GM18867 (cell line): ENCODE results near the gene DGKG.
A peak's percentile ranks its signal among the peaks of the same experiment; 100 is the strongest.

Source experiments
- ATAC-seq: cut with Tn5 transposase; IDR thresholded peaks from one replicate; pipeline ENCODE4 v1.9.1; 2021; ENCODE audit warnings: mild to moderate bottlenecking, moderate library complexity; ENCODE audit not compliant: unreplicated experiment

The DGKG gene

DNA sequence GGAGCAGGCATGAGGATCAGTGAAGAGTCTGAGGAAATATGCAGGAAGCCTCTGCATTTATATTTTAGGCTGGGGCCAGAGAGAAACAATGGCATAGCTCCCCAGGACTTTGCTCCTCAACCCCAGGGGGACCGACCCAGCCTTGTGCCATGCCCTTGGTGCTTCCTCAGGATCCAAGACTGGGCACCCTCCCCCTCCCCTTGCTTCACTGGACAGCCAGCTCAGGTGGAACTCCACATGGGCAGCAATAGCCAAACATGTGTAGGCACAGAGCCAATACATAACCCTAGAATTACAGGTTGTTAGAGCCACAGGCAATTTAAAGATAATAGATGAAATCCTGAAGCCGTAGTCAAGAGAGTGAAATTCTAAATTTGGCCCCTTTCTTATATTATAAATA, 180.1 kb downstream of the DGKG start:
- no peak for ATAC-seq

DNA sequence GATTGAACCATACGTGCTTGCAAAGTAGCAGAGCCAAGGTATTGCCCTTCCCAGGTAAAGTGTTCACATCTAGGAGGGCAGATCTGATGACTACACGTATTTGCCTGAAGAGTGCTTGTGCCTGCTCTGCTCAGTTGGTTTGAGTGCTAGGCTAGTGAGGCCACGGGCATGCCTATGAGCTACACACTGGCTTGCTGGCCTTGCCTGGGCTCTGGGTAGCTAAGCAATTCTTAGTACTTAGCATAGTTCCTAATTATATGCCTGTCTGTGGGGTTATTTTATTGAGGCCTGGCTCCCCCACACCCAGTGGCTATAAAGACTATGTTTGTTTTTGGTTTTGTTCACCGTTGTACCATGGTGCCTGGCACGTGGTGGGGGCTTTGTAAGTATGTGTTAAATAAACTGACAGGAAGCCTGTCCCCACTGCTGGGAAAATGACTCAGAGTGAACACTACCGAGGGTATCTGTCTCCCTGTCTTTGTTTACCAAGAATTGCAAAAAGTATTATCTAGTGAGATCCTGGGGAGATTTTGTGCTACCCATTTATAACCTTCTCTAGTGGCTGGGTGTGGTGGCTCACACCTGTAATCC, 181.0 kb downstream of the DGKG start:
- no peak for ATAC-seq

GRCh38 chr3:186180151-186180550, 181.9 kb downstream of the DGKG start:
- no peak for ATAC-seq

- no peak for ATAC-seq
These were observed 183.6 kb downstream of the DGKG start for GRCh38 chr3:186178412-186178811.

DNA sequence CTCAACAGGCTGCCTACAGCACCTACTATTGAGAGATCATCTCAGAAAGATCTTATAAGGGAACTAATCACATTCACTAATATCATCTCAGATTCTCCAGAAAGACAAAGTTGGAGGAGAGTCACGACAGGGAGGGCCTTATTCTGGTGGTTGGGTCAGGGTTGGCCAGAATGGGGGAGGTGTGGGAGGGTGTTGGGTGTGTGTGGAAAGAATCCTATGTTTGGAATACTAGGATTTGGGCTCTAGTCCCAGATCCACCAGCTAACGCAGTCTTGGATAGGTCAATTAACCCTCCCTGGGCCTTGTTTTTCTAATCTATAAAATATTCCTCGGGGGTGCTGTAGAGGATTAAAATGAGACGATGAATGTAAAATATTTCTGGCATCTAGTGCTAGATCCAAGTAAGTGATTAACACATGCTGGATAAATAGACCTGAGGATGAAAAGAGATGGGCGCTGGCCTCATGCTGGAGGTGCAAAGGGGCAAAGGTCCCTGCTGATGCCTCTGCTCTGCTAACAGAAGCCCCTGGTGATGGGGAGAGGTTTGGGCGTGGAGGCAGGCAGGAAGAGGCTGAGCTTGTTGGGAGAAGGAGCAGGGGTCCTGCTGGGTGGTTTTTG, 185.6 kb downstream of the DGKG start:
- ATAC-seq, result no peak

- ATAC-seq, result no peak
These were observed 188.7 kb downstream of the DGKG start for GRCh38 chr3:186173224-186173815.

- no peak for ATAC-seq
These were observed 189.7 kb downstream of the DGKG start for GRCh38 chr3:186172353-186172752.

GRCh38 chr3:186171521-186171920, 190.5 kb downstream of the DGKG start:
- no peak for ATAC-seq

- ATAC-seq, result no peak
These were observed 191.5 kb downstream of the DGKG start for GRCh38 chr3:186170516-186170915.

DNA sequence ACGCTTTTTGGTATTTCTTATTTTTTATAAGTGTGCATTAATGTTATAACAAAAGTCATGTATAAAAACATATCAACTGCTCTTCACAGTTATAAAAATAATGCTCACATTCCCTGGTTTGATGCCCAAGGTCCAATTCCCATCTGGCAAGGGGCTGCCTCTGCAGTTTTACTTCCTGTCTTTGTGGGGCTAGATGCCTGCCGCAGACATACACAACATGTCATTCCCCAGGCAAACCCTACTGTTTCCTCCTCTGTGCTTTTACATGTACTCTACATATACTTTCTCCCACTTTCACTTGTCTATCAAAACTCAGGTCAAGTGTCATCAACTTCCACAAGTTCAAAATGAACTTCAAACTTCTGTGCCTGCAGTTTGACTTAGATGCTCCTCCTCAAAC, 192.7 kb downstream of the DGKG start:
- ATAC-seq, result no peak

DNA sequence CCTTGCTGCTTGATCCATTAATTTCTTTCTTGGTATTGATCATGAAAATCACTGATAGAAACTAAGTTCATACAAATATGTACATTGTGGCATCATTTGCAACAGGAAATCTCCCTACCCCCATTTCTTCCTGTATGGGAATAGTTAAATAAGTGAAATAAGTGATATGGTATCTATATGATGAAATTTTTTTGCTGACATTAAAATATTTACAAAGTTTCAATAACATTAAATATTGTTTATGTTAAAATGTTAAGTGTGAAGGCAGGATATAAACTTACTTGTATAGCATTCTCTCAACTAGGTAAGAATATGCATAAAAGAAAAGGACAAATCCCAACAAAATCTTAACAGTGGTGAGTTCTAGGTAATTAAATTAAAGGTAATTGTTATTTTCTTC, 193.1 kb downstream of the DGKG start:
- no peak for ATAC-seq

DNA sequence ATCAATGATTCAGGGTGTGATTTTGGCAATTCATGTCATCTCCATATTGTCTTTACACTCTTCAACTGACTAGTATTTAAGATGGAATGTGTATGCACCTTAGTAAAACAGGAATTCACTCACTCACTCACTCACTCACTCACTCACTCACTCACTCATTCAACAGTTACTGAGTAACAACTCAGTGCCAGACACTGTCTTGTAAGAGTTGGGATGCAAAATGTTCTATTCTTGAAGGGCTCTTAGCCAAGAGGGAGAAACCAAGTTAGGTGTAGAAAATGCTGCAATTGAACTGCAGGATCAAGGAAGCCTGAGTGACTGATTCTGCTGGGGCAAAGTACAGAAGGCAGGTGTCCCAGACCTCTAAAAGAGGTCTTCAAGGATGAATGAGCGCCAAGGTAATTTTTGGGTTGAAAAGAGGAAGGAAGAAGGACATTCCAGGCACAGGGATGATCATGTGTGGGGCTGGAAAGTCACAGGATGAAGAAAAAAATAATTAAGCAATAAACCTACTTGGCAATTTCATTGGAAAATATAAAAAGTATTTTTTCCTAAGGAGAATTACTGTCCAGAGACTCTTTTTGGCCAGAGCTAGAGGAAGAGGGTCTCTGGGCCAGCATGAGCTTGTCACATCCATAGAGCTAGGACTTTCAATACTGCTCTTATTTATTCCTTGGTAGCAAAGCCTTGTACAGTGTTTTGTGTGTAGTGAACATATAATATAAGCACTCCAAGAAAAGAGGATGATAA, 194.2 kb downstream of the DGKG start:
- no peak for ATAC-seq

DNA sequence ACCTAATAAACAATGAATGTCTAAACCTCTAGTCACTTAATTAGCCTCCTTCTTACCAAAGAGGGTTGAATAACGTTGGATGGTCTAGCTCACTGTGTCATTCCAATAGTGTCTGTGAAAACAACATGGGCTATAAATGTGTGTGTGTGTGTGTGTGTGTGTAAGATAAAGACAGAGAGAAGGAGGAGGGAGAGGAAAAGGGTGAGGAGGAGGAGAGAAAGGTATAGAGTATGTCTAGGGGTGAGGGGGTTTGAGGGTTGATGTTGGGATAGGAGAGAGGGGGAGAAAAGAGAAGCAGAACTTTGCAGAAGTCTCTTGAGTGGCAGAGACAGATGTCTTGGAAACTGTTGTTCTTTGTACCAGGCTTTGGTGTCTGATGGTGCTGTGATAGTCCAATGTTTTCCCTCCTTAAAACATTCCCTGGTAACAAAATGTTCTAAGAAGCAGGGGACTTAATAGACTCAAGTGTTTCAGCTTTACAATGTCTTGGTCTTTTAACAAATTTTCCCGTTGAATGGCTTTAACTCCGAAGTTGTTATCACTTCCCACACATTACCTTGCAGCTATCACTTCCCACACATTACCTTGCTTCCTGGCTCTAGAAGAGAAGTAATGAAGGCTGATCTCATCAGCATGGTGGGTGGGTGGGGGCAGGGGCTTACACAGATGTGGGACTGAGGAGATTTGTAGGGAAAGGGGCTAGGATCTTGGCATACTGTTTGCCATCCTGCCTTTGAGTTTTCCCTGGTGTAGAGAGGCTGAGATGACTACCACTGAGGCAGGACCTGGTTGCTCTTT, 195.3 kb downstream of the DGKG start:
- no peak for ATAC-seq

DNA sequence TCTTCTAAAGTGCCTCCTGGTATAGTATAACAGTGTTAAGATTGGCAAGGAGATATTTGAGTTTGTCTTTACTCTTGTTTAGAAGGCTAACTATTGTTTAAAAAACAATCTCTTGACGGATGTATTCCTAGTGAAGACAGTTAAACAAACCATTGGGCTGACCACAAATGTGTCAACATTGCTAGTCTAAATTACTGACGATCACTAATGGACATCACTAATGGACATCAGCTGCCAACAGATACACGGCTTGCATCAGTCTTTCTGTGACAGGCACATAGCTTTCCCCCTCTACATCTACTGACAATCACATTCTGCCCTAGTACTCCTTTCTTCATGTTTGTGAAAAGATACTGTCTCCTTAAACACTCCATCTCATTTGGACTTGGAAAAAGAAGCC, 196.0 kb downstream of the DGKG start:
- ATAC-seq, result no peak

- ATAC-seq, result no peak
These were observed 196.7 kb downstream of the DGKG start for GRCh38 chr3:186165331-186165730.

DNA sequence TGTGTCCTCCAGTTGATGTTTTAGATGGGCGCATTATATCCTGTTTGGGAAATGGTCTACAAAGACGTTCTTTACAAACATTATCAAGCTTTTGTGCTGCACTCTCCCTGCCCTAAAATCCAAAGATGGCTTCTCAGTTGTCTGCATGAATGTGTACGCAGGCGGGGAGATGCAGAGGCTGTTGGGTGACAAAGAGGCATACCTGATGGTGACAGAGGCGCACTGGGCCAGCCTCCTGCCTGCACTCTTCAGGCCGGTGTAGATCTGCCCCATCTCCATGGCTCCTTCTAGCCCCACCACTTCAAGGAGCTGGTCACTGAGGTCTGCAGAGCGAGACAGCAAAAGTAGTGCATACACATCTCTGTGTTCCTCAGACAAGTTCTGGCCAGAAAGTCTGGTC, 197.3 kb downstream of the DGKG start:
- no peak for ATAC-seq

DNA sequence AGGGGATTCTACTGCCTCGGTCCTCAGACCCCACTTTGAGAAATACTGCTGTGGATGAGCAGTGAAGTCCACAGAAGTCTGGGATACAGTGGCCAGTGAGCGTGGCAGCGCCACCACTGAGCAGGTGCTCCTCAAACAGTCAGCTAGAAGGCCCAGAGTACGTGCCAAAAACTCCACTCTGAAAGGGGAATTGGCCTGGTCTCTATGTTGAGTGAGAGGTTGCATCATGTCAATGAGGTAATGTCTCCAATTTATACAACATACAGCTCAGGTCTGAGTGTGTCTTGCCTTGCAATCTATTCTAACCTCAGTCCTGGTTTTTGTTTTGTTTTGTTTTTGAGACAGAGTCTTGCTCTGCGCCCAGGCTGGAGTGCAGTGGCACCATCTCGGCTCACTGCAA, 199.8 kb downstream of the DGKG start:
- ATAC-seq, result no peak

GRCh38 chr3:186160691-186161243, 201.3 kb downstream of the DGKG start:
- ATAC-seq, result no peak

- no peak for ATAC-seq
These were observed 207.4 kb downstream of the DGKG start for GRCh38 chr3:186154641-186155040.

DNA sequence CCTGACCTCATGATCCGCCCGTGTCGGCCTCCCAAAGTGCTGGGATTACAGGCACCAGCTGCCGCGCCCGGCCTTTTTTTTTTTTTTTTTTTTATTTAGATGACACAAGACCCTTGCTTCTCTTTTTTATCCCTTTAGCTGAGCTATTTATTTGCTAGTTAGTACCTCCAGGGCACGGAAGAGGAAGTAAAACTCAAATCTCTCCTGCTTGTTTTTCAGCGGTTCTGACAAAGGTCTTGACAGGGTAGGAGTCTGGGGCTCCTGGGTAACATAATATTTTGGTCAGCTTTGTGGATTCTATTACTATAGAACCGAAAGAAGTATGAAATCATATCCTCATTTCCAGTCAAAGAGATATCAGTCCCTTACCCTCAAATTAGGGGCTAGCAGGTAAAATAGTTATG, 209.1 kb downstream of the DGKG start:
- ATAC-seq, result peak; percentile 87

DNA sequence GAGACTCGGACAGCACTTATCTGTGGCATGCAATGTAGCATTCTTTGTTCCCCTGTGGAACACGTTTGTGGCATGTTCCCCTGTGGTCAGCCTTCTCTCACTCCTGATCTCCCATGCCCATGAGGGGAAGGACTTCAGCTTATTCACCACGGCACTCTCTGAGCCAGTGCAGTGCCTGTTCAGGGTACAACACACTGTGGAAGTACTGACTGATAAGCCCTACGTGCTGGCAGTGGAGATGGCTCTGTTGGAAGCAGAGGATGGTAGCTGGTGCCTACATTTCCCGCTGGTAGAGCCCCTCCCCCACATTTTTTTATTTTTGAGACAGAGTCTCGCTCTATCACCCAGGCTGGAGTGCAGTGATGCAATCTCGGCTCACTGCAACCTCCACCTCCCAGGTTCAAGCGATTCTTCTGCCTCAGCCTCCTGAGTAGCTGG, 209.7 kb downstream of the DGKG start:
- peak; percentile 14 for ATAC-seq
